ENCODE data around the gene FCHO1. TPM values are rescaled to one million over a fixed set of nuclear protein-coding genes. Genes with fewer than 3 reads are reported as not detected.

Gene FCHO1
- total RNA-seq, 4 donors from 2014 or later = 0.76 to 3.5 (median 2.6) TPM

GRCh38 chr19:17762505-17763229, 11.4 kb downstream of the FCHO1 start:
- H3K27me3 ChIP-seq = no peaks in the 10 kb centered on the region
- no peak overlapping the region for H3K4me3 ChIP-seq
- H3K4me1 ChIP-seq = peaks cover 4 to 19% (median 7%) of the 10 kb centered on the region in 3 donors
- DNase-seq = no peak
- H3K36me3 ChIP-seq = no peaks in the 10 kb centered on the region
- TF ChIP-seq POLR2A (IDR thresholded peaks at IDR 0.05) (no peak), CTCF (IDR thresholded peaks at IDR 0.05) (no peak)
- WGBS, 2 donors = 72% methylated on average over 8 to 10 of the region's 17 CpGs
- no peaks in the 10 kb centered on the region for H3K9me3 ChIP-seq
- intact Hi-C loops (cut with DNase I) = no loop called here
- H3K27ac ChIP-seq = no peak overlapping the region

- H3K4me3 ChIP-seq = no peak overlapping the region
- H3K27me3 ChIP-seq = no peaks in the 10 kb centered on the region
- no peaks in the 10 kb centered on the region for H3K36me3 ChIP-seq
- no peak for DNase-seq
- no peak for TF ChIP-seq POLR2A (IDR thresholded peaks at IDR 0.05)
- TF ChIP-seq CTCF (IDR thresholded peaks at IDR 0.05) = no peak
- H3K9me3 ChIP-seq = no peaks in the 10 kb centered on the region
- 81 to 93% methylated on average over 3 of the region's 7 CpGs for whole genome bisulfite sequencing, 2 donors
- intact Hi-C loops (cut with DNase I) = no loop called here
- peaks cover 4 to 19% (median 7%) of the 10 kb centered on the region in 3 donors for H3K4me1 ChIP-seq
- no peak overlapping the region for H3K27ac ChIP-seq
Measured at GRCh38 chr19:17764348-17764747, 13.1 kb downstream of the FCHO1 start.

GRCh38 chr19:17765069-17765618, 13.9 kb downstream of the FCHO1 start:
- peak overlapping the region in 1 of 4 donors; percentile 21 for H3K27ac ChIP-seq
- H3K27me3 ChIP-seq = no peaks in the 10 kb centered on the region
- no peak overlapping the region for H3K4me3 ChIP-seq
- H3K36me3 ChIP-seq = no peaks in the 10 kb centered on the region
- no peak for TF ChIP-seq CTCF (IDR thresholded peaks at IDR 0.05)
- no peak for TF ChIP-seq POLR2A (IDR thresholded peaks at IDR 0.05)
- no peaks in the 10 kb centered on the region for H3K9me3 ChIP-seq
- no peak for DNase-seq
- intact Hi-C loops (cut with DNase I) = no loop called here
- WGBS, 2 donors = 32 to 35% methylated on average over 10 to 12 of the region's 12 CpGs
- peaks cover 4 to 19% (median 7%) of the 10 kb centered on the region in 3 donors for H3K4me1 ChIP-seq

- WGBS, 2 donors = 29 to 38% methylated on average over 9 to 10 of the region's 29 CpGs
- intact Hi-C loops (cut with DNase I) = no loop called here
- DNase-seq = no peak
Measured at GRCh38 chr19:17766543-17767131, 15.4 kb downstream of the FCHO1 start.

More at GRCh38 chr19:17766543-17767131, 15.4 kb downstream of the FCHO1 start:
- Histone ChIP-seq H3K27ac (no peak overlapping the region), H3K9me3 (no peaks in the 10 kb centered on the region), H3K4me1 (peaks cover 4 to 19% (median 7%) of the 10 kb centered on the region in 3 donors), H3K4me3 (peak overlapping the region in 2 of 4 donors; percentile 16 to 47), H3K36me3 (no peaks in the 10 kb centered on the region), H3K27me3 (peaks cover 0 to 4% (median 0%) of the 10 kb centered on the region in 4 donors)
- TF ChIP-seq CTCF (IDR thresholded peaks at IDR 0.05) (peak; percentile 43 to 83 (median 74)), POLR2A (IDR thresholded peaks at IDR 0.05) (no peak)

Measured in esophagus squamous epithelium (tissue), 5 donors.